Mesendoderm (in vitro differentiated cells): ENCODE data around the gene ATP9A.

Source experiments
- DNase-seq: peaks from one replicate; pipeline ENCODE4 v3.0.0; 2013
- H2AK5ac ChIP-seq: 2 replicates; pipeline ENCODE4 v1.6.1; 2013; ENCODE audit warnings: low read length, inconsistent platforms
- H2BK120ac ChIP-seq: 2 replicates; pipeline ENCODE4 v1.6.1; 2013; ENCODE audit warnings: low read depth, mild to moderate bottlenecking, low read length, moderate library complexity, mixed read lengths
- H2BK15ac ChIP-seq: replicated peaks from 2 replicates; pipeline ENCODE4 v1.6.1; 2013; ENCODE audit warnings: low read depth, mild to moderate bottlenecking, moderate library complexity
- H2BK5ac ChIP-seq: 2 replicates; pipeline ENCODE4 v1.6.1; 2013; ENCODE audit warnings: low read length, inconsistent platforms
- H3K18ac ChIP-seq: 2 replicates; pipeline ENCODE4 v1.6.1; 2013; ENCODE audit warnings: mild to moderate bottlenecking, low read length, mixed read lengths
- H3K23ac ChIP-seq: one replicate; pipeline ENCODE4 v1.6.1; 2013; ENCODE audit warnings: low read length
- H3K27ac ChIP-seq: 2 replicates; pipeline ENCODE4 v1.5.1; 2013; ENCODE audit warnings: low read depth, mild to moderate bottlenecking, inconsistent platforms, low read length, moderate library complexity
- H3K27me3 ChIP-seq: 2 replicates; pipeline ENCODE4 v1.6.1; 2013; ENCODE audit warnings: low read length, control low read depth, mild to moderate bottlenecking, inconsistent platforms; ENCODE audit not compliant: insufficient read depth, poor library complexity
- H3K36me3 ChIP-seq: 2 replicates; pipeline ENCODE4 v1.6.1; 2013; ENCODE audit warnings: low read length, inconsistent platforms; ENCODE audit not compliant: control insufficient read depth, insufficient read depth
- H3K4ac ChIP-seq: one replicate; pipeline ENCODE4 v1.6.1; 2013; ENCODE audit warnings: low read depth, mild to moderate bottlenecking, low read length, moderate library complexity
- H3K4me1 ChIP-seq: 2 replicates; pipeline ENCODE4 v1.6.1; 2013; ENCODE audit warnings: low read depth, low read length, inconsistent platforms; ENCODE audit not compliant: control insufficient read depth
- H3K4me2 ChIP-seq: 2 replicates; pipeline ENCODE4 v1.6.1; 2013; ENCODE audit warnings: low read length
- H3K4me3 ChIP-seq: 2 replicates; pipeline ENCODE4 v1.5.1; 2013; ENCODE audit warnings: mild to moderate bottlenecking, low read length
- H3K56ac ChIP-seq: one replicate; pipeline ENCODE4 v1.6.1; 2013; ENCODE audit warnings: low read length
- H3K79me1 ChIP-seq: 2 replicates; pipeline ENCODE4 v1.6.1; 2013; ENCODE audit warnings: low read length, inconsistent platforms
- H3K79me2 ChIP-seq: 2 replicates; pipeline ENCODE4 v1.6.1; 2013; ENCODE audit warnings: mild to moderate bottlenecking, low read length; ENCODE audit not compliant: control insufficient read depth, insufficient read depth
- H3K9ac ChIP-seq: 2 replicates; pipeline ENCODE4 v1.6.1; 2013; ENCODE audit warnings: low read length, inconsistent platforms
- H4K5ac ChIP-seq: one replicate; pipeline ENCODE4 v1.6.1; 2013; ENCODE audit warnings: low read length
- H4K8ac ChIP-seq: one replicate; pipeline ENCODE4 v1.6.1; 2013; ENCODE audit warnings: low read depth, mild to moderate bottlenecking, control low read depth, low read length, moderate library complexity
- WGBS: extraction: QIAGEN DNeasy Blood & Tissue Kit; methylation state at CpG from one replicate; pipeline ENCODE4 v1.1.7; 2013; ENCODE audit warnings: low lambda C conversion rate, missing lambda C conversion rate; ENCODE audit not compliant: insufficient coverage; ENCODE audit errors: extremely low coverage; 5-methylcytosine and 5-hydroxymethylcytosine counted together

Gene ATP9A

DNA sequence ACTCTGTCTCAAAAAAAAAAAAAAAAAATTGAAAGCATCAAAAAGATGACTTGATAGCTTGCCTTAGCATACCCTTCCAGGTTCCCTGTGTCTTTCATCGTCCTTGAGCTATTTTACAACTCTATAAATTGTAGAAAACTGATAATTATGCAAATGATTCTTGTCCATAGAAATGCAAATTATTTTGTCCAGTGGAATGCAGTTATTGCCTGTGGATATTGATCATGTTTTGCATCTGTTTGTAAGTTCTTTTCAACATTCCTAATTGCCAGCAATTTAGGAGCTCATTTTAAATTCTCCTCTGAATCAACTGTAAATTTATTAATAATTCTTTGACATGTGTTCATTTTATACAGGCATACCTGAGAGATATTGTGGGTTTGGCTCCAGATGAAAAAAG is 7.1 kb upstream of the ATP9A start:
- Histone ChIP-seq H2BK5ac (no peak overlapping the region), H2AK5ac (no peak overlapping the region), H3K18ac (no peak overlapping the region), H3K4me2 (no peak overlapping the region), H4K5ac (no peak overlapping the region), H3K4ac (no peak overlapping the region), H3K79me1 (no peaks in the 10 kb centered on the region), H2BK120ac (no peak overlapping the region), H4K8ac (no peak overlapping the region), H3K9ac (no peak overlapping the region), H3K79me2 (no peaks in the 10 kb centered on the region), H3K27me3 (no peaks in the 10 kb centered on the region), H3K56ac (no peak overlapping the region), H3K27ac (no peak overlapping the region), H3K23ac (no peak overlapping the region), H2BK15ac (no peak overlapping the region), H3K36me3 (no peaks in the 10 kb centered on the region), H3K4me1 (no peaks in the 10 kb centered on the region), H3K4me3 (no peak overlapping the region)
- no peak for DNase-seq
- WGBS, result no CpG with 5 or more reads among the region's 1 CpG

- H3K36me3 ChIP-seq, result no peaks in the 10 kb centered on the region
- no peak overlapping the region for H3K27ac ChIP-seq
- H2BK120ac ChIP-seq, result no peak overlapping the region
- no peak overlapping the region for H4K5ac ChIP-seq
- H2BK15ac ChIP-seq, result no peak overlapping the region
- no peak overlapping the region for H2AK5ac ChIP-seq
- H3K18ac ChIP-seq, result no peak overlapping the region
- no peak overlapping the region for H3K56ac ChIP-seq
- no CpG with 5 or more reads among the region's 4 CpGs for WGBS
- H3K4me3 ChIP-seq, result no peak overlapping the region
- DNase-seq, result no peak
- no peak overlapping the region for H3K4ac ChIP-seq
- H3K23ac ChIP-seq, result no peak overlapping the region
- H3K4me2 ChIP-seq, result no peak overlapping the region
- no peaks in the 10 kb centered on the region for H3K79me2 ChIP-seq
- no peaks in the 10 kb centered on the region for H3K79me1 ChIP-seq
- H3K27me3 ChIP-seq, result no peaks in the 10 kb centered on the region
- H4K8ac ChIP-seq, result no peak overlapping the region
- H3K9ac ChIP-seq, result no peak overlapping the region
- H2BK5ac ChIP-seq, result no peak overlapping the region
- H3K4me1 ChIP-seq, result no peaks in the 10 kb centered on the region
Measured at GRCh38 chr20:51772236-51772635, 4.0 kb upstream of the ATP9A start.

DNA sequence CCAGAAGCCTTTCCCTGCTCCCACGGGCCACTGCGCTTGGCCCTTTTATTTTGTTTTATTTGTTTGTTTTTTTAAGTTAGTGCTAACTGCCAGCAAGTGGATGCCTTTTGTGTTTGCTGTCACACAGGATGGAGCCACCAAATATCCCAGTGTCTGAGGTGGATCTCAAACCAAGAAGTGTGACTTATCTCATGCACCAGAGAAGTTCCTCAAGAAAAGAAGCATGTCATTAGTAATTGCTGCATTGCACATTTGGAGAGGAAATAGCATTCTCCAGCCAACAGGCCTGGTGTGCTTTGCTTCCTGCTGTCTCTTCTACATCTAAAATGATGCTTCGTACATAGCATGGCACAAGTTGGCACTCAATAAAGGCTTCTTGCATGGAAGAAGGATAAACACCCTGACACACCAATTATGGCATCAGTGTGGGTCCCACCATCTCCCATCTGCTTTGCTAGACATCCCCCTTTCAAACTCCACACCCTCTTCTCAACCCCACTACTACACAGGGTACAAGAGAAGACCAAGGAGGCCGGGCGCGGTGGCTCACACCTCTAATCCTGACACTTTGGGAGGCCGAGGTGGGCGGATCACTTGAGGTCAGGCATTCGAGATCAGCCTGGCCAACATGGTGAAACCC is 1.9 kb upstream of the ATP9A start:
- H3K4ac ChIP-seq, result no peak overlapping the region
- H3K9ac ChIP-seq, result no peak overlapping the region
- H3K4me1 ChIP-seq, result no peaks in the 10 kb centered on the region
- H3K79me1 ChIP-seq, result no peaks in the 10 kb centered on the region
- H3K36me3 ChIP-seq, result no peaks in the 10 kb centered on the region
- no peaks in the 10 kb centered on the region for H3K27me3 ChIP-seq
- H2AK5ac ChIP-seq, result no peak overlapping the region
- H3K23ac ChIP-seq, result no peak overlapping the region
- H3K4me2 ChIP-seq, result no peak overlapping the region
- no peak overlapping the region for H4K8ac ChIP-seq
- H3K56ac ChIP-seq, result no peak overlapping the region
- H3K18ac ChIP-seq, result no peak overlapping the region
- no peak overlapping the region for H2BK15ac ChIP-seq
- no peak for DNase-seq
- H3K79me2 ChIP-seq, result no peaks in the 10 kb centered on the region
- H4K5ac ChIP-seq, result no peak overlapping the region
- no peak overlapping the region for H2BK5ac ChIP-seq
- H2BK120ac ChIP-seq, result no peak overlapping the region
- WGBS, result no CpG with 5 or more reads among the region's 9 CpGs
- H3K27ac ChIP-seq, result no peak overlapping the region
- H3K4me3 ChIP-seq, result no peak overlapping the region

DNA sequence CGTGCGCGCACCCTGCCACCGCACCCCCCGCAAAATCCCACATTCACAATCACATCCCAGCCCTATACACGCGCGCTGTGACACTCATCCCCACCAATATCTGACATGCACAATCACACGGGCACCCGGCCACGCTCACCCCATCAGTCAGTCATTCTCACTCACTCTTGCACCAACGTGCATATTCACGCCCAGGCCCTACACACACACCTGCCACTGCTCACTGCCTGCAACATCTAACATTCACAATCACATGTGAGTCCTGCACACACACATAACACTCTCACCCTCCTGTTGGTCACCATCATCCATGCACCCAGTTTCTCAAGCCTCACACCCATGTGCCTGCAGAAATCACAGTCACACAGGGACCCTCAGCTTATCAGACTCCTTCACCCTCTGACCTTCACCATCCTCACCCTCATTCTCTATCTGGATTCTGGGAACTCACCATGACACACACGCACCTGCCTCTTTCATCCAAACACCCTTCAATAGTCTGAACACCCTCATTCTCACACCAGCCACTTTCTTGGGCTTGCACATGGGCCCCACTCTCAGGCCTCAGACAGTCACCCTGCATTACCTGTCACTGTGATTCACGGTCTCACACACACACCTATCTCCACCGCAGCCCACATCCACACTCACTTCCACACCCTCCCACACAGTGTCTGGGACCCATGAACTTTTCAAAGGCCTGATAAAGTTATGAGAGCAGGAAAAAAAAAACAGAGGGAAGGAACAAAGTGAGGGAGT is 748 bp upstream of the ATP9A start:
- H3K4me3 ChIP-seq, result no peak overlapping the region
- no peak overlapping the region for H4K8ac ChIP-seq
- no peak overlapping the region for H3K23ac ChIP-seq
- H3K4me2 ChIP-seq, result no peak overlapping the region
- no peaks in the 10 kb centered on the region for H3K27me3 ChIP-seq
- no peaks in the 10 kb centered on the region for H3K79me1 ChIP-seq
- no peak for DNase-seq
- H4K5ac ChIP-seq, result no peak overlapping the region
- H3K27ac ChIP-seq, result no peak overlapping the region
- H3K4me1 ChIP-seq, result no peaks in the 10 kb centered on the region
- H3K4ac ChIP-seq, result no peak overlapping the region
- no CpG with 5 or more reads among the region's 16 CpGs for WGBS
- no peaks in the 10 kb centered on the region for H3K79me2 ChIP-seq
- H3K36me3 ChIP-seq, result no peaks in the 10 kb centered on the region
- peak overlapping the region; percentile 89 for H3K18ac ChIP-seq
- no peak overlapping the region for H2BK120ac ChIP-seq
- no peak overlapping the region for H2BK15ac ChIP-seq
- no peak overlapping the region for H2AK5ac ChIP-seq
- H3K9ac ChIP-seq, result no peak overlapping the region
- H2BK5ac ChIP-seq, result no peak overlapping the region
- H3K56ac ChIP-seq, result no peak overlapping the region

DNA sequence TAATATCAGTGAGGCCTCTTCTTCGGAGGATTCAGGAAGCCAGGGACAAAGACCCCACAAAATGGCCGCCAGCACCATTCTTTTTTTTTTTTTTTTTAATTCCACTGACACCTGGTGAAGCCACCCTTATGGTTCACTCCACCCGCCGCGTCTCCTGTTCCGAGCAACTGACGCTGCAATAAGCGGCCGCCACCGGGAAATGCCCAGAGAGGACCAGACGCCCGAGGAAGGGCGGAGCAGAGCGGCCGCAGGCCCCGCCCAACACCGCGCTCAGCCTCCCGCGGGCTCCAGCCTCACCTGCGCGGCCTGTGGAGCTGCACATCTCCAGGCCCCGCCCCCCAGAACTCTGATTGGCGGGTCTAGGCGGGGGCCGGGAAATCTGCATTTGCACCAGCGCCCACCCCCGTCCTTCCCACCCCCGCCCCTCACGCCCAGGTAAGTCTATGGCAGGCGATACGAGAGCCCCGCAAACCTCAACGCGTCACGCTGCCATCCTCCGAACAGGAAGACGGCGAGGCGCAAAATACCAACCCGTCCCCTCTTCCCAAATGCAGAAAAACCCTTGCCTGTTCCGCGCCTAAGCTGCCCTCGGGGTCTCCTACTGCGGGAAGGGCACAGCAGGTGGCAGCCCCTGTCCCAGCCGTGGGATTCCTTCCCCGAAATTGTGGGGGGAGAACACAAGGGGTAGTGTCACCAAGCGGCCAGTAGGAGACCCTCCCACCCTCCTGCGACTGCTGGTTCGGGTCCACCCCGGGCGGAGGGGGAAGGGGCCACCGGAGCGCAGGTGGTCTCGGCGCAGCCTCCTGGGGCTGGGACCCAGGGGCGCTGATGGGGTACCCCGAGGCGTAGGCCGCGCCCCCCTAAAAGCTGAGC is 960 bp downstream of the ATP9A start:
- peak overlapping the region; percentile 47 for H2BK120ac ChIP-seq
- H3K27me3 ChIP-seq, result no peaks in the 10 kb centered on the region
- H3K27ac ChIP-seq, result no peak overlapping the region
- H2AK5ac ChIP-seq, result no peak overlapping the region
- no peaks in the 10 kb centered on the region for H3K4me1 ChIP-seq
- no peak overlapping the region for H2BK5ac ChIP-seq
- no peaks in the 10 kb centered on the region for H3K79me2 ChIP-seq
- peak overlapping the region; percentile 38 for H3K4me2 ChIP-seq
- H3K36me3 ChIP-seq, result no peaks in the 10 kb centered on the region
- H3K9ac ChIP-seq, result peak overlapping the region; percentile 64
- peak overlapping the region; percentile 37 for H3K4me3 ChIP-seq
- H3K79me1 ChIP-seq, result no peaks in the 10 kb centered on the region
- H3K18ac ChIP-seq, result peak overlapping the region; percentile 89
- H4K8ac ChIP-seq, result no peak overlapping the region
- H3K56ac ChIP-seq, result peak overlapping the region; percentile 79
- H4K5ac ChIP-seq, result no peak overlapping the region
- no CpG with 5 or more reads among the region's 61 CpGs for WGBS
- no peak overlapping the region for H3K23ac ChIP-seq
- DNase-seq, result peak; percentile 86
- no peak overlapping the region for H2BK15ac ChIP-seq
- peak overlapping the region; percentile 97 for H3K4ac ChIP-seq
